IMR-90 (cell line): ENCODE data around the gene TRIO.

Experiments
- CEBPB ChIP-seq: IDR thresholded peaks from 2 replicates; pipeline ENCODE4 v1.6.1; 2012; ENCODE audit warnings: low read depth, low read length, improper control_type of control experiment
- CTCF ChIP-seq: conservative IDR thresholded peaks from 2 replicates; pipeline ENCODE4 v1.5.1; 2012; ENCODE audit warnings: mild to moderate bottlenecking, low read depth, low read length, improper control_type of control experiment
- MAFK ChIP-seq: IDR thresholded peaks from 2 replicates; pipeline ENCODE4 v1.6.1; 2012; ENCODE audit warnings: low read depth, low read length, improper control_type of control experiment
- MXI1 ChIP-seq: IDR thresholded peaks from 2 replicates; pipeline ENCODE4 v1.6.1; 2012; ENCODE audit warnings: low read depth, mild to moderate bottlenecking, low read length, moderate library complexity, borderline replicate concordance
- POLR2A ChIP-seq: IDR thresholded peaks from 2 replicates; pipeline ENCODE4 v1.6.1; 2012; ENCODE audit warnings: mild to moderate bottlenecking, low read depth, low read length
- RAD21 ChIP-seq: IDR thresholded peaks from 2 replicates; pipeline ENCODE4 v1.6.1; 2012; ENCODE audit warnings: low read length, improper control_type of control experiment
- RFX5 ChIP-seq: IDR thresholded peaks from 2 replicates; pipeline ENCODE4 v1.8.0; 2012; ENCODE audit warnings: low read depth, mild to moderate bottlenecking, low read length, moderate library complexity
- USF2 ChIP-seq: fragments of 150-350 bp; IDR thresholded peaks from 2 replicates; pipeline ENCODE4 v1.6.1; 2017; ENCODE audit warnings: mild to moderate bottlenecking, antibody characterized with exemption, low read length, low read depth

- TF ChIP-seq CTCF: no peak
- TF ChIP-seq MXI1: no peak
- TF ChIP-seq CEBPB: no peak
- no peak for TF ChIP-seq RFX5
- no peak for TF ChIP-seq RAD21
- no peak for TF ChIP-seq POLR2A
- TF ChIP-seq USF2: no peak
- no peak for TF ChIP-seq MAFK
Measured at GRCh38 chr5:14319102-14319501, 176.0 kb downstream of the TRIO start.
